Measurements from ENCODE around the gene NFIC.

GRCh38 chr19:3408996-3409345, 42.6 kb downstream of the NFIC start:
- TF ChIP-seq, protein P1, sequence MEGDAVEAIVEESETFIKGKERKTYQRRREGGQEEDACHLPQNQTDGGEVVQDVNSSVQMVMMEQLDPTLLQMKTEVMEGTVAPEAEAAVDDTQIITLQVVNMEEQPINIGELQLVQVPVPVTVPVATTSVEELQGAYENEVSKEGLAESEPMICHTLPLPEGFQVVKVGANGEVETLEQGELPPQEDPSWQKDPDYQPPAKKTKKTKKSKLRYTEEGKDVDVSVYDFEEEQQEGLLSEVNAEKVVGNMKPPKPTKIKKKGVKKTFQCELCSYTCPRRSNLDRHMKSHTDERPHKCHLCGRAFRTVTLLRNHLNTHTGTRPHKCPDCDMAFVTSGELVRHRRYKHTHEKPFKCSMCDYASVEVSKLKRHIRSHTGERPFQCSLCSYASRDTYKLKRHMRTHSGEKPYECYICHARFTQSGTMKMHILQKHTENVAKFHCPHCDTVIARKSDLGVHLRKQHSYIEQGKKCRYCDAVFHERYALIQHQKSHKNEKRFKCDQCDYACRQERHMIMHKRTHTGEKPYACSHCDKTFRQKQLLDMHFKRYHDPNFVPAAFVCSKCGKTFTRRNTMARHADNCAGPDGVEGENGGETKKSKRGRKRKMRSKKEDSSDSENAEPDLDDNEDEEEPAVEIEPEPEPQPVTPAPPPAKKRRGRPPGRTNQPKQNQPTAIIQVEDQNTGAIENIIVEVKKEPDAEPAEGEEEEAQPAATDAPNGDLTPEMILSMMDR (IDR thresholded peaks at IDR 0.05; ENCODE audit: low read length), result no peak
- no peak for TF ChIP-seq EZH2 (IDR thresholded peaks at IDR 0.05; ENCODE audit: borderline replicate concordance, low read length)

Data from OCI-LY1 (cell line).